ENCODE data around the gene POLR3GL. TPM values are rescaled to one million over a fixed set of nuclear protein-coding genes. Genes with fewer than 3 reads are reported as not detected.

POLR3GL gene
- total RNA-seq, 1 donor from 2014 or later = 16.1 TPM

DNA sequence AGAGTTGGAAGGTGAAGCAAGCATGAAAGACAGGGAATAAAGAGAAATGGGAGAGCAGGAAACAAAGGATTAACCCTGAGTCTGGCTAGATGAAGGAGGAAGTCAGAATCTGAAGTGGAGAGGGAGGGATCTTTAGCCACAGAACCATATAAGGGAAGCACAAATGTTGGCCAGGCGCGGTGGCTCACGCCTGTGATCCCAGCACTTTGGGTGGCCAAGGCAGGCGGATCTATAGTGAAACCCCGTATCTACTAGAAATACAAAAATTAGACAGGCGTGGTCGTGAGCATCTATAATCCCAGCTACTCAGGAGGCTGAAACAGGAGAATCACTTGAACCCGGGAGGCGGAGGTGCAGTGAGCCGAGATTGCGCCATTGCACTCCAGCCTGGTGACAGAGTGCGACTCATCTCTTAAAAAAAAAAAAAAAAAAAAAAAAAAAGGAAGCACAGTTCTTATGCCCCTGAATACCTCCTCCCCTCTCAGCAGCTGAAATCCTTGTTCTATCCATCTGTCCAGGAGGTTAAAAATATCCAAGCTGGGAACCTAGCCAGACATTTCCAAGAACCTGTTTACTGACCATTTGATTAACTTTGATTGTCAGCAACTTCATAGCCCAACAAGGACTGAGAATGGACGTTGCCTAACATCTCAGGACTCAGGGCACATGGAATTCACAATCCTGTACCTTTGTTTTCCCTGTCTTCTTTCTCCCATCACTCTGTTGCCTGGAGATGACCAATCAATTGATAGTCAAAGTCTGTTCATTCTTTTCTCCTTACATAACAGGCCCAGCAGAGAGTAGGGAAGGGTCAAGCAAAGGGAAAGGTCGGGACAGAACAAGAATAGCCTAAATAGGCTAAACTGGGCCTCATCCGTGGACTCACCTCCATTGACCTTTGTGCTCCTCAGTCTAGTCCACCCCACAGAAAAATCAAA is 21.3 kb downstream of the POLR3GL start:
- DNase-seq (ENCODE audit: low read depth) = peak; percentile 88
- H3K4me3 ChIP-seq (ENCODE audit: low read depth, low read length) = no peak overlapping the region
- no peak for TF ChIP-seq CTCF (conservative IDR thresholded peaks at IDR 0.05; ENCODE audit: low read depth, low read length)

GRCh38 chr1:145986551-145986950 is 22.1 kb downstream of the POLR3GL start:
- no peak for DNase-seq (ENCODE audit: low read depth)
- no peak for TF ChIP-seq CTCF (conservative IDR thresholded peaks at IDR 0.05; ENCODE audit: low read depth, low read length)
- H3K4me3 ChIP-seq (ENCODE audit: low read depth, low read length) = no peak overlapping the region

GRCh38 chr1:145987926-145988325 is 23.4 kb downstream of the POLR3GL start:
- TF ChIP-seq CTCF (conservative IDR thresholded peaks at IDR 0.05; ENCODE audit: low read depth, low read length) = no peak
- DNase-seq (ENCODE audit: low read depth) = no peak
- H3K4me3 ChIP-seq (ENCODE audit: low read depth, low read length) = no peak overlapping the region

GRCh38 chr1:145988773-145989172 is 24.3 kb downstream of the POLR3GL start:
- DNase-seq (ENCODE audit: low read depth) = no peak
- H3K4me3 ChIP-seq (ENCODE audit: low read depth, low read length) = no peak overlapping the region
- no peak for TF ChIP-seq CTCF (conservative IDR thresholded peaks at IDR 0.05; ENCODE audit: low read depth, low read length)

DNA sequence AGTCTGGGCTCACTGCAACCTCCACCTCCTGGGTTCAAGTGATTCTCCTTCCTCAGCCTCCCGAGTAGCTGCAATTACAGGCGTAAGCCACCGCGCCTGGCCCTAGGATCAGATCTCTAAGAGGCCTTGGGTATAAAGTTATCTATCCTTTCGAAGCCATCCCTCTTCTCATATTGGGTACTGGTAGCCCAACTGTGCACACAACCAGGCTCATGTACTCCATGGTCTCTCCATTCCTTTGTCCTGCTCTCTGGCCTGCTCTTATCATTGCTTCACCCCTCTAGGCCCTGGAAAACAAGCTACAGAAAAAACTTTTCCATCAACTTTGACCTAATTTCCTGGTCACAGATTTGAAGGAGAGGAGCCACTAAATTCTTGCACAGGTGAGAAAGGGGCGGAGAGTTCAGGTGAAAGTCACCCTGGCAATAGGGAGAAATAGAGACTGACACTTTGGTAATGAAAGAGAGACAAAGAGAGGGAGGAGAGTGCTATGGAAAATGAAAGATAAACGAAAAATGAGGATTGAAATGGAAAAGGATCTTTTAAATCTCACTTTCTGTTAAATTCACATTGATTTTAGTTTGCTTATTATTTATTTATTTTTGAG is 25.9 kb downstream of the POLR3GL start:
- TF ChIP-seq CTCF (conservative IDR thresholded peaks at IDR 0.05; ENCODE audit: low read depth, low read length) = no peak
- H3K4me3 ChIP-seq (ENCODE audit: low read depth, low read length) = no peak overlapping the region
- DNase-seq (ENCODE audit: low read depth) = no peak

GRCh38 chr1:145991735-145992412 is 27.4 kb downstream of the POLR3GL start:
- TF ChIP-seq CTCF (conservative IDR thresholded peaks at IDR 0.05; ENCODE audit: low read depth, low read length) = no peak
- no peak for DNase-seq (ENCODE audit: low read depth)
- H3K4me3 ChIP-seq (ENCODE audit: low read depth, low read length) = peak overlapping the region; percentile 81

All from epithelial cell of proximal tubule (primary cell).